Measurements from ENCODE around the gene NUDT8. TPM values are rescaled to one million over a fixed set of nuclear protein-coding genes. Genes with fewer than 3 reads are reported as not detected.
A peak's percentile ranks its signal among the peaks of the same experiment; 100 is the strongest.
"Not testable (repeated sequence)": the region's sequence is repeated elsewhere in the genome, so short reads cannot be mapped to it uniquely, and the experiment has no call there.

The NUDT8 gene
- total RNA-seq, 1 donor from 2014 or later: 5.1 TPM

GRCh38 chr11:67606093-67606491 lies 23.6 kb downstream of the NUDT8 start:
- Histone ChIP-seq H3K27me3 (ENCODE audit: control insufficient read depth, insufficient read depth, low read length) (no peaks in the 10 kb centered on the region), H3K36me3 (ENCODE audit: control insufficient read depth, insufficient read depth, low read length) (no peaks in the 10 kb centered on the region), H3K4me3 (ENCODE audit: low read depth, low read length) (peak overlapping the region; percentile 71)
- TF ChIP-seq CTCF (IDR thresholded peaks at IDR 0.05; ENCODE audit: insufficient read depth, low read length, poor library complexity, severe bottlenecking): peak; percentile 2
- DNase-seq (ENCODE audit: low read depth): no peak

- DNase-seq (ENCODE audit: low read depth): no peak
- Histone ChIP-seq H3K36me3 (ENCODE audit: control insufficient read depth, insufficient read depth, low read length) (no peaks in the 10 kb centered on the region), H3K27me3 (ENCODE audit: control insufficient read depth, insufficient read depth, low read length) (no peaks in the 10 kb centered on the region), H3K4me3 (ENCODE audit: low read depth, low read length) (no peak overlapping the region)
- TF ChIP-seq CTCF (IDR thresholded peaks at IDR 0.05; ENCODE audit: insufficient read depth, low read length, poor library complexity, severe bottlenecking): no peak
These were observed 24.3 kb downstream of the NUDT8 start for GRCh38 chr11:67605231-67606011.

- no peak overlapping the region for H3K4me3 ChIP-seq (ENCODE audit: low read depth, low read length)
- no peaks in the 10 kb centered on the region for H3K36me3 ChIP-seq (ENCODE audit: control insufficient read depth, insufficient read depth, low read length)
- DNase-seq (ENCODE audit: low read depth): no peak
- TF ChIP-seq CTCF (IDR thresholded peaks at IDR 0.05; ENCODE audit: insufficient read depth, low read length, poor library complexity, severe bottlenecking): no peak
- no peaks in the 10 kb centered on the region for H3K27me3 ChIP-seq (ENCODE audit: control insufficient read depth, insufficient read depth, low read length)
These were observed 24.9 kb downstream of the NUDT8 start for GRCh38 chr11:67604815-67605214.

GRCh38 chr11:67604119-67604518 lies 25.6 kb downstream of the NUDT8 start:
- not testable (repeated sequence) for H3K36me3 ChIP-seq (ENCODE audit: control insufficient read depth, insufficient read depth, low read length); H3K27me3 ChIP-seq (ENCODE audit: control insufficient read depth, insufficient read depth, low read length); H3K4me3 ChIP-seq (ENCODE audit: low read depth, low read length); DNase-seq (ENCODE audit: low read depth)

- Histone ChIP-seq H3K4me3 (ENCODE audit: low read depth, low read length) (no peak overlapping the region), H3K27me3 (ENCODE audit: control insufficient read depth, insufficient read depth, low read length) (no peaks in the 10 kb centered on the region), H3K36me3 (ENCODE audit: control insufficient read depth, insufficient read depth, low read length) (no peaks in the 10 kb centered on the region)
- TF ChIP-seq CTCF (IDR thresholded peaks at IDR 0.05; ENCODE audit: insufficient read depth, low read length, poor library complexity, severe bottlenecking): no peak
- DNase-seq (ENCODE audit: low read depth): no peak
These were observed 28.6 kb downstream of the NUDT8 start for GRCh38 chr11:67601098-67601497.

GRCh38 chr11:67600324-67601029 lies 29.3 kb downstream of the NUDT8 start:
- no peaks in the 10 kb centered on the region for H3K36me3 ChIP-seq (ENCODE audit: control insufficient read depth, insufficient read depth, low read length)
- no peak for TF ChIP-seq CTCF (IDR thresholded peaks at IDR 0.05; ENCODE audit: insufficient read depth, low read length, poor library complexity, severe bottlenecking)
- no peaks in the 10 kb centered on the region for H3K27me3 ChIP-seq (ENCODE audit: control insufficient read depth, insufficient read depth, low read length)
- H3K4me3 ChIP-seq (ENCODE audit: low read depth, low read length): no peak overlapping the region
- no peak for DNase-seq (ENCODE audit: low read depth)
